MM.1S (cell line): ENCODE data around the gene GCGR.

Experiments
- CTCF ChIP-seq: fragments of 300-600 bp; sonication (generic); IDR thresholded peaks from 2 replicates; pipeline ENCODE4 v1.5.1; 2016; ENCODE audit warnings: antibody characterized with exemption, low read length, mixed read lengths
- EZH2 ChIP-seq: fragments of 300-600 bp; sonication (generic); optimal IDR thresholded peaks from 2 replicates; pipeline ENCODE3; 2017; ENCODE audit warnings: low read depth, mild to moderate bottlenecking, antibody characterized with exemption, low read length, mixed read lengths

GRCh38 chr17:81811705-81812570 lies 8.0 kb downstream of the GCGR start:
- TF ChIP-seq EZH2 (no peak), CTCF (no peak)
